SK-MEL-5 (cell line): Measurements from ENCODE around the gene TLCD1. TPM values are rescaled to one million over a fixed set of nuclear protein-coding genes. Genes with fewer than 3 reads are reported as not detected.

ENCODE experiments used
- DNase-seq: peaks from one replicate; pipeline ENCODE4 v3.0.0-alpha.2; 2016; ENCODE audit warnings: low read depth, low spot score
- in situ Hi-C: cut with HindIII; loops from 2 replicates; pipeline ENCODE4 v1.10.0; 2016; ENCODE audit warnings: low sequenced_read_pairs, high pct_unique_total_duplicates, low pct_unique_long_range_greater_than_20kb
- total RNA-seq: library from RNA; depleted of rRNA; stranded (reverse); fragments of >200 nt; shearing (Covaris generic); gene quantifications from 2 replicates; pipeline ENCODE4 v1.2.3, GENCODE V29; 2014

TLCD1 gene
- total RNA-seq, 1 experiment from 2014 or later: 17.3 TPM

DNA sequence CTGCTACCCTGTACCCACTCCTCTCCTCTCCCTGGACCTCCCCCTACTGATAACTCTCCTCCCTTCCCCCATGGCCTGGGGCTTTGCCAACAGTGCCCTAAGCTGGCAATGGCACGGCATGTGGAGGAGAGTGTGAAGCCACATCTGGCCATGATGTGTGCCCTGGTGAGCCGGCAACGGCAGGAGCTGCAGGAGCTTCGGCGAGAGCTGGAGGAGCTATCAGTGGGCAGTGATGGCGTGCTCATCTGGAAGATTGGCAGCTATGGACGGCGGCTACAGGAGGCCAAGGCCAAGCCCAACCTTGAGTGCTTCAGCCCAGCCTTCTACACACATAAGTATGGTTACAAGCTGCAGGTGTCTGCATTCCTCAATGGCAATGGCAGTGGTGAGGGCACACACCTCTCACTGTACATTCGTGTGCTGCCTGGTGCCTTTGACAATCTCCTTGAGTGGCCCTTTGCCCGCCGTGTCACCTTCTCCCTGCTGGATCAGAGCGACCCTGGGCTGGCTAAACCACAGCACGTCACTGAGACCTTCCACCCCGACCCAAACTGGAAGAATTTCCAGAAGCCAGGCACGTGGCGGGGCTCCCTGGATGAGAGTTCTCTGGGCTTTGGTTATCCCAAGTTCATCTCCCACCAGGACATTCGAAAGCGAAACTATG is 23.0 kb upstream of the TLCD1 start:
- in situ Hi-C loops: no loop called here
- DNase-seq: no peak

DNA sequence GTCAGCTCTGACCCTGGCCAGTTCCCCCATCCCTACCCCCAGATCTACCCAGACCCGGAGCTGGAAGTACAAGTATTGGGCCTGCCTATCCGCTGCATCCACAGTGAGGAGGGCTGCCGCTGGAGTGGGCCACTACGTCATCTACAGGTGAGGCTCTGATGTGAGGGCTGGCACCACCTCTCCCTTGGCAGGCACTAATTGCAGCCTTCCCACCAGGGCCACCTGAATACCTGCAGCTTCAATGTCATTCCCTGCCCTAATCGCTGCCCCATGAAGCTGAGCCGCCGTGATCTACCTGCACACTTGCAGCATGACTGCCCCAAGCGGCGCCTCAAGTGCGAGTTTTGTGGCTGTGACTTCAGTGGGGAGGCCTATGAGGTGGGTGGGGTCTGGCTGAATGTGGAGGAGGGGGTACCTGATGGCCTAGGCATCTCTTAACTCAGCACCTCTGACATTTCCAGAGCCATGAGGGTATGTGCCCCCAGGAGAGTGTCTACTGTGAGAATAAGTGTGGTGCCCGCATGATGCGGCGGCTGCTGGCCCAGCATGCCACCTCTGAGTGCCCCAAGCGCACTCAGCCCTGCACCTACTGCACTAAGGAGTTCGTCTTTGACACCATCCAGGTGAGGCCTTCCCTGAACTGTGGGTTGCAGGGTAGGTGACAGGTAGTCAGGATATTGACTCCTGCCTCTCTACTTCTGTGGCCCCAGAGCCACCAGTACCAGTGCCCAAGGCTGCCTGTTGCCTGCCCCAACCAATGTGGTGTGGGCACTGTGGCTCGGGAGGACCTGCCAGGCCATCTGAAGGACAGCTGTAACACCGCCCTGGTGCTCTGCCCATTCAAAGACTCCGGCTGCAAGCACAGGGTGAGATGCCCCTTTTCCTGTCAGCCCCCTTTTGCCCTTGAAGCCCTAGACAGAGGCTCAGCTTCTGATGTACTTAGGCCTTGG is 22.0 kb upstream of the TLCD1 start:
- in situ Hi-C loops: no loop called here
- DNase-seq: no peak

DNA sequence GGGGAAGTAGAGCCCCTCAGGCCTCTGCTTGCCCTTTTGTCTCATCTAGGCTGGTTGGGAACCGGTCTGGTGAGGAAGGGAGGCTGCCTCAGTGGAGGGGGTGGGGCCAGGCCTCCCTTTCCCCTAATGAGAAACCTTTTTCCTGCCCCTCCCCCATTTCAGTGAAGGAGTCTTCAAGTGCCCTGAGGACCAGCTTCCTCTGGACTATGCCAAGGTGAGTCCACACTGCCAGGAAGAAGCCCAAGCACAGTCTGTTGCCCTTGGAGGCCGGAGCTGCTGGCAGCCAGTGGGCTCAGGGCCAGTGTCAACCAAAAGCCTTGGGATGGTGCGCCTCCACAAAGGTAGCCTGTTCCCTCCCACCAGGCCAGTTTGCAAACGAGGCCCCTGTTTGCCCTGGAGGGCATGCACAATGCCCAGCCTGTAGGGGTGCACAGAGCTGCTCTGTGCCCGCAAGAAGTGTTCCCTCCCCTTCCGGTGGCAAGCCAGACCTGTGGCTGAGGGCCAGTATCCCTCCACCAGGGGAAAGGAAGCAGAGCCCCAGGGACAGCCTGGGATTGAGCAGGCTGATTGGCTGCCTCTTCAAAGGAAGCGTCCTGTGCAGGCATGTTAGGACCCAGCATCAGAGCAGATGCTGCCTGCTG is 21.1 kb upstream of the TLCD1 start:
- in situ Hi-C loops: no loop called here
- DNase-seq: peak; percentile 72

GRCh38 chr17:28746611-28747050 is 20.6 kb upstream of the TLCD1 start:
- DNase-seq: no peak
- in situ Hi-C loops: no loop called here

DNA sequence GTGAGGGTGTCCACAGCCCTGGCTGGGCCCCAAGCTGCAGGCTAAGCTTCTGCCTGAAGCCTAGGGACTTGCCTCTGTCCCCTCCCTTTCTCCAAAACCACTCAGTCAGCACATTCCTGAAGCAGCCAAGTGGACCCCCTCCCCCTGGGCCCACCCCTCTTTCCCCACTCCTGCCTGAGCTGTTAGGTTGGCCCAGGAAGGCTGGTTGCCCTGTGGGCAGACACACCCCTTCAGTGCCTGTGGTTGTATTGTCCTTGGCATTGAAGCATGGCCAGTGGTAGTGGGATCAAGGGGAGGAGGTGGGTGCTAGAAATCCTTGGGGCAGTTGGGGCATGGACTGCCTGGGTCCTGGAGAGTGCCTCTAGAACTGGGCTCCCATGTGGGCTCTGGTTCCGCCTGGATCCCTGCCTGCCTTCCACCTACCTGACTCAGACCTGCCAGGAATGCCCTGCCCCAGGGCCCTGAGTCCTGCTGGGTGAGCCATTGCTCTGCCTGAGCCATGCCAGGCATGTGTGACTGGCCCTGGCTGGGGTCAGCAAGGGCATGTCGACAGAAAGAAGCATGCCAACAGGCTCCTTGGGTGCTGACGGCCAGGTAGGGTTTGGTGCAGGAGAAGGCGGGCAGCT is 19.9 kb upstream of the TLCD1 start:
- in situ Hi-C loops: no loop called here
- no peak for DNase-seq

- peak; percentile 69 for DNase-seq
- in situ Hi-C loops: no loop called here
Observed at GRCh38 chr17:28744972-28745785, 19.1 kb upstream of the TLCD1 start.

DNA sequence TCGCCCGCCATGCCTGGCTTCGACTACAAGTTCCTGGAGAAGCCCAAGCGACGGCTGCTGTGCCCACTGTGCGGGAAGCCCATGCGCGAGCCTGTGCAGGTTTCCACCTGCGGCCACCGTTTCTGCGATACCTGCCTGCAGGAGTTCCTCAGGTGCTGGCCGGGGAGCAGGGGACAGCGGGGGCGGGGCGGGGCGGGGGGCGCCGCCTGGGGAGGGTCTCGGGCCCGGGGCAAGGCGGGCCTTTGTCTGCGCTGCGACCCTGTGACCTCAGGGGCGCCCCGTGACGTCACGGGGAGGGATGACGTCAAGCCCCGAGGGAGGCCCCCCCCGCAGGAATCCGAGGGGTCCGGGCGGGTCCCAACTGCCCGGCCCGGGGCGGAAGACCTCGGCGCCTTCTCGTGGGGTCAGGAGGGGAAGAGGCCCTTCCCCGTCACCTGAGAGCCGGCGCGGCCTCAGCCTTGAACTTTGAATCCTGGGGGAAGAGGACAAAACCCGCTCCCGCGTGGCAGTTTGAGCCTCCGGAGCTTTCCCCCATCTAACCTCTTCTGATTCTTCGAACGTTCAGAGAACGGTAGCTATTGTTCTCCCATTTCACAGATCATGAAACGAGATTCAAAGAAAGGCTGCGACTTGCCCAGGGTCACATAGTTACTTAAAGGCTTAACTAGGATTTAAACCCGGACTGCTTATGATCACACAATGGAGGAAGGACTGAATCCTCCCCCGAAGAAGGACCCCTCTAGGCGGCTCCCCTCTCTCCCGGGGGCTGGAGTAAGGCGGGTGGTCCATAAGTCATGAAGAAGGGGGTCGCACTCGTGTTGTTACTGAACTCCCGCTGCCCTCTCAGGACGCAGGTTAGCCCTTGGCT is 18.3 kb upstream of the TLCD1 start:
- no peak for DNase-seq

DNA sequence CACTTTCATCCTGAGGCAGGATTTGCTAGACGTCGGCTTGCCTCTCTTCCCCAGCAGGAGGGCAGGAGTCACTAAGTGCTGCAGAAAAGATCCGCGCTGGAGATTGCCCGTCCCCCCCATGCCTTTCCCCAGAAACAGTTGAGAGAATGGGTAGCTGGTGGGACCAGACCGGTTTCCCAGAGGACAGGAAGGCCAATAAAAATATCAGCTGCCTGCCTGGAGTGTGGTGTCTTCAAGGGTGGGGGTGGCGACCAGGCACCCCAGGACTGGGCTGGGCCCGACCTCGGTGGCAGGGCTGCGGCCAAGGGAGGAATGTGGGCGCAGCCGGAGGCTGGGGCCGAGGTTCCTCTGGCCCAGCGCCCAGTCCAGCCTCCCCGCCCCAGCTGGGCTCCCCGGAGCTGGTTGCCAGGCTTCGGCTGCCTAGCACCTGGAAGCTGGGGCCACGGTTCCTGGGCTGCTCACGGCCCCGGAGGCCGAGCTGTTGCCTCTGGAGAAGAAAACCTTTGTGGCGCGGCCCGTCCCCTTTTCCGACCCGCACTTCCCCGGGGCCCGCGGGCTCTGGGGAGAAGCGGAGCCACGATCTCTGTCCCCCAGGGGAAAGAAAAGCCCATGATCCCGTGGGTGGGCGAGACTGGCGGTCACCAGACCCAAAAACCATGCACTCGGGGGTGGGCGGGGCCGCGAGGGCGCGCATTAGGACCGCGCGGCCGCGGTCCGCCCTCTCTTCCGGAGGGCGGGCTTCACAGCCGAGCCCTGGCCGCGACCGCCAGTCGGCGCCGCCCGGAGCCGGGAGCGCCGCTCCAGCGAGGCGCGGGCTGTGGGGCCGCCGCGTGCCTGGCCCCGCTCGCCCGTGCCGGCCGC is 17.4 kb upstream of the TLCD1 start, which contains the start of gene TRAF4:
TSS of gene TRAF4 (plus strand) at position 769 of the 861 bp plus-strand sequence. CDS start 102 bp downstream, outside the sequence.
- in situ Hi-C loops: no loop called here

More for the DNA sequence above, 18.3 kb upstream of the TLCD1 start:
- in situ Hi-C loops: no loop called here

GRCh38 chr17:28741358-28742349 is 15.6 kb upstream of the TLCD1 start:
- in situ Hi-C loops: no loop called here
- DNase-seq: no peak

More for the DNA sequence above, 17.4 kb upstream of the TLCD1 start, which contains the start of gene TRAF4:
- DNase-seq: peak; percentile 92

- DNase-seq: no peak
- in situ Hi-C loops: no loop called here
Observed at GRCh38 chr17:28740406-28741357, 14.6 kb upstream of the TLCD1 start.

DNA sequence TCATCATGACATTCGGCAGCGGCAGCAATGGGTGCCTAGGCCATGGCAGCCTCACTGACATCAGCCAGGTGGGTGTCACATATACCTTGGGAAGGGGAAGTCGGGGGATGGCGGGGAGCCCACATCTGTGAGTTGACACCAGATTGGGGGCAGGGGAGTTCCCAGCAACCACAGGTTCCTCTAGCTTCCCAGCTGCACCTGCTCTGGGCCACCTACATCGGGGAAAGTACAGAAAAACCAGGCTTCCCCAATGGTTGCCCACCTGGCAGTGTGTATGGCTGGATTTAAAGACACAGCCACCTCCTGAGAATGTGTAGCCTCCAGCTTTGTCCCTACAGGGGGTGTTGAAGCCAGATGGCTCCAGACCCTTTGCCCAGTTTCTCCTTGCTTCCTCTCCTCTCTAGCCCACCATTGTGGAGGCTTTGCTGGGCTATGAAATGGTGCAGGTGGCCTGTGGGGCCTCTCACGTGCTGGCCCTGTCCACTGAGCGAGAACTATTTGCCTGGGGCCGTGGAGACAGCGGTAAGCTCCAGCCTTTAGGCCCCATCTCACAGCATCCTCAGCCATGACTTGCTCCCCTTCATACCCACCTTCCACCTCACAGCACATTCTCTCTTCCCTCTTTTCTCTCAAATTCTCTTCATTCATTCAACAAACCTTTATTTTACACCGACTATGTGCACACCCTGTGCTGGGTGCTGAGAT is 12.8 kb upstream of the TLCD1 start:
- in situ Hi-C loops: no loop called here
- DNase-seq: no peak

- in situ Hi-C loops: no loop called here
- no peak for DNase-seq
Observed at GRCh38 chr17:28737770-28738679, 12.0 kb upstream of the TLCD1 start.
